ENCODE results near the gene GCGR. TPM values are rescaled to one million over a fixed set of nuclear protein-coding genes. Genes with fewer than 3 reads are reported as not detected.

The GCGR gene
- total RNA-seq, 1 donor = not detected

DNA sequence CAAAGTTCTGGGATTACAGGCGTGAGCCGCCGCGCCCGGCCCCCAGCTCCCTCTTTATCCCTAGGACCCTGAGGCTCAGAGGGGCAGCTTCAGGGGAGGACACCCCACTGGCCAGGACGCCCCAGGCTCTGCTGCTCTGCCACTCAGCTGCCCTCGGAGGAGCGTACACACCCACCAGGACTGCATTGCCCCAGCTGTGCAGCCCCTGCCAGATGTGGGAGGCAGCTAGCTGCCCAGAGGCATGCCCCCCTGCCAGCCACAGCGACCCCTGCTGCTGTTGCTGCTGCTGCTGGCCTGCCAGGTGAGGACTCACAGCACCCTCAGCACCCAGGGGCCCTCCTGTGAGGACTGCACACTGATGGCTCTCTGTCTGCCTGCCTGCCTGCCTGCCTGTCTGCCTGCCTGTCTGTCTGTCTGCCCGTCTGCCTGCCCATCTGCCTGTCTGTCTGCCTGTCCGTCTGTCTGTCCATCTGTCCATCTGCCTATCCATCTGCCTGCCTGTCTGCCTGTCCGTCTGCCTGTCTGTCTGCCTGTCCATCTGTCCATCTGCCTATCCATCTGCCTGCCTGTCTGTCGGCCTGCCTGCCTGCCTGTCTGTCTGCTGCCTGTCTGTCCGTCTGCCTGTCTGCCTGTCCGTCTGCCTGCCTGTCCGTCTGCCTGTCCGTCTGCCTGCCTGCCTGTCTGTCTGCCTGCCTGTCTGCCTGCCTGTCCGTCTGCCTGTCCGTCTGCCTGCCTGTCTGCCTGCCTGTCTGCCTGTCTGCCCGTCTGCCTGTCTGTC lies 5.0 kb downstream of the GCGR start:
- Histone ChIP-seq H3K4me3 (ENCODE audit: low read length) (no peak overlapping the region), H3K27me3 (ENCODE audit: insufficient read depth, low read length) (peaks cover 9% of the 10 kb centered on the region), H3K9me3 (ENCODE audit: low read depth, low read length) (no peaks in the 10 kb centered on the region), H3K4me1 (ENCODE audit: insufficient read depth, low read length) (no peaks in the 10 kb centered on the region)

DNA sequence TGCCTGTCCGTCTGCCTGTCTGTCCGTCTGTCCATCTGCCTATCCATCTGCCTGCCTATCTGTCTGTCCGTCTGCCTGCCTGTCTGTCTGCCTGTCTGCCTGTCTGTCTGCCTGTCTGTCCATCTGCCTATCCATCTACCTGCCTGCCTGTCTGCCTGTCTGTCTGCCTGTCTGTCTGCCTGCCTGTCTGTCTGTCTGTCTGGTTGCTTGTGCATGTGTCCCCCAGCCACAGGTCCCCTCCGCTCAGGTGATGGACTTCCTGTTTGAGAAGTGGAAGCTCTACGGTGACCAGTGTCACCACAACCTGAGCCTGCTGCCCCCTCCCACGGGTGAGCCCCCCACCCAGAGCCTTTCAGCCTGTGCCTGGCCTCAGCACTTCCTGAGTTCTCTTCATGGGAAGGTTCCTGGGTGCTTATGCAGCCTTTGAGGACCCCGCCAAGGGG lies 5.6 kb downstream of the GCGR start:
- H3K27me3 ChIP-seq (ENCODE audit: insufficient read depth, low read length) = peaks cover 9% of the 10 kb centered on the region
- H3K4me1 ChIP-seq (ENCODE audit: insufficient read depth, low read length) = no peaks in the 10 kb centered on the region
- no peaks in the 10 kb centered on the region for H3K9me3 ChIP-seq (ENCODE audit: low read depth, low read length)
- no peak overlapping the region for H3K4me3 ChIP-seq (ENCODE audit: low read length)

DNA sequence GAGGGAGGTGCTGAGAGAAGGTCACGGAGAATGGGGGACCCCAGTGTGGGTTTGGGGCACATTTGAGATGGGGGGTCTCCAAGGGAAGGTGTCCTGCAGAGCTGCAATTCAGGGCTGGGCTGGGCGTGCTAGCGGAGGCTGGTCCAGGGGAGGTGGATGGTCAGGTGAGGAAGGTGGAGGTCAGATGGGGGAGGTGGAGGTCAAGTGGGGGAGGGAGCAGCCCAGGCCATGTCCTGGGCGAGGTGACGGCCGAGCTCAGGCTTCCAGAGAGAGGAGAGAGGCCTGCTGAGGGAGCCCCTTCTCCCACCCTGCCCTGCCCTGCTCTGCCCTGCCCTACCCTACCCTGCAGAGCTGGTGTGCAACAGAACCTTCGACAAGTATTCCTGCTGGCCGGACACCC lies 6.5 kb downstream of the GCGR start:
- H3K4me1 ChIP-seq (ENCODE audit: insufficient read depth, low read length) = no peaks in the 10 kb centered on the region
- H3K27me3 ChIP-seq (ENCODE audit: insufficient read depth, low read length) = peaks cover 5% of the 10 kb centered on the region
- H3K9me3 ChIP-seq (ENCODE audit: low read depth, low read length) = no peaks in the 10 kb centered on the region
- H3K4me3 ChIP-seq (ENCODE audit: low read length) = no peak overlapping the region

DNA sequence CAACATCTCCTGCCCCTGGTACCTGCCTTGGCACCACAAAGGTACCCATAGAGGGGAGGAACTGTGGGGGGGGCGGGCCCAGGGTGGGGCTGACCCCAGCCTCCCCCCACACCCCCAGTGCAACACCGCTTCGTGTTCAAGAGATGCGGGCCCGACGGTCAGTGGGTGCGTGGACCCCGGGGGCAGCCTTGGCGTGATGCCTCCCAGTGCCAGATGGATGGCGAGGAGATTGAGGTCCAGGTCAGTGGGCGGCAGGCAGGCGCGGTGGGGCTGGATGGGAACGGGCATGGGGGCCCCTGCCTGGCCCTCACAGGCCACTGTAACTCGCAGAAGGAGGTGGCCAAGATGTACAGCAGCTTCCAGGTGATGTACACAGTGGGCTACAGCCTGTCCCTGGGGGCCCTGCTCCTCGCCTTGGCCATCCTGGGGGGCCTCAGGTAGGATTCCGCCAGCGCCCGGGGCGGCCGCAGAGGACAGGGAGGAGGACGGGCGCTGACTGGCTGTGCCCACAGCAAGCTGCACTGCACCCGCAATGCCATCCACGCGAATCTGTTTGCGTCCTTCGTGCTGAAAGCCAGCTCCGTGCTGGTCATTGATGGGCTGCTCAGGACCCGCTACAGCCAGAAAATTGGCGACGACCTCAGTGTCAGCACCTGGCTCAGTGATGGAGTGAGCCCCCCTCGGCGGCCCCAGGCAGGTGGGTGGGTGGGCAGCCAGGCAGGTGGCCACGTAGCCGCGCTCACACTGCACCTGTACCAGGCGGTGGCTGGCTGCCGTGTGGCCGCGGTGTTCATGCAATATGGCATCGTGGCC lies 7.1 kb downstream of the GCGR start:
- Histone ChIP-seq H3K4me3 (ENCODE audit: low read length) (no peak overlapping the region), H3K4me1 (ENCODE audit: insufficient read depth, low read length) (no peaks in the 10 kb centered on the region)

DNA sequence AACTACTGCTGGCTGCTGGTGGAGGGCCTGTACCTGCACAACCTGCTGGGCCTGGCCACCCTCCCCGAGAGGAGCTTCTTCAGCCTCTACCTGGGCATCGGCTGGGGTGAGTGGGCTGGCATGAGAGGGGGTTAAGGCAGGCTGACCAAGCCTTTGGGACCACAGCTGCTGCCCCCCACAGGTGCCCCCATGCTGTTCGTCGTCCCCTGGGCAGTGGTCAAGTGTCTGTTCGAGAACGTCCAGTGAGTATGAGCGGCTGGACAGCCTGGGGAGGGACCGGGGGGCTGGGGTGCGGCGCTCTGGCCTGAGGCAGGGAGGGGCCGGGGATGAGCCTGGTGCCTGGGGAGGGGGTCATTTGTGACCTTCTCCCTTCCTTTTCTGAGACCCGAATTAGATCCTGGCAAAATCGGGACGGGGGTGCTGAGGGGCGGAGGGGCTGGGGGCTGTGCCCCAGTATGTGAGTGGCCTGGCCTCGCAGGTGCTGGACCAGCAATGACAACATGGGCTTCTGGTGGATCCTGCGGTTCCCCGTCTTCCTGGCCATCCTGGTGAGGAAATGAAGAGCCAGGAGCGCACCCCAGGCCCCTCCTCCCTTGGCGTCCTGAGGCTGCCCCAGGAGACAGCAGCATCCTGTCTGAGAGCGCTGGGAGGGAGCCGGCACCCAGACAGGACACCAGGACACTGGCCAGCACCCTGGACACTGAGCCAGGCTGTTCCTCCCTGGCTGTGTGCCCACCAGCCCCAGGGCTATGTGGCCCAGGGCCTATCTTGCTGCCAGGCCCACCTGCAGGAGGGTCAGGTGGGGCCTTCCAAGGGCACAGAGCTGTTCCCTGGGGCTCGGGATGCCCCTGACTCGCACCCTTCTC lies 8.0 kb downstream of the GCGR start:
- H3K4me1 ChIP-seq (ENCODE audit: insufficient read depth, low read length) = no peaks in the 10 kb centered on the region
- no peaks in the 10 kb centered on the region for H3K27me3 ChIP-seq (ENCODE audit: insufficient read depth, low read length)
- no peak overlapping the region for H3K4me3 ChIP-seq (ENCODE audit: low read length)
- H3K9me3 ChIP-seq (ENCODE audit: low read depth, low read length) = no peaks in the 10 kb centered on the region

More for the DNA sequence above, 7.1 kb downstream of the GCGR start:
- H3K9me3 ChIP-seq (ENCODE audit: low read depth, low read length) = no peaks in the 10 kb centered on the region
- peaks cover 4% of the 10 kb centered on the region for H3K27me3 ChIP-seq (ENCODE audit: insufficient read depth, low read length)

DNA sequence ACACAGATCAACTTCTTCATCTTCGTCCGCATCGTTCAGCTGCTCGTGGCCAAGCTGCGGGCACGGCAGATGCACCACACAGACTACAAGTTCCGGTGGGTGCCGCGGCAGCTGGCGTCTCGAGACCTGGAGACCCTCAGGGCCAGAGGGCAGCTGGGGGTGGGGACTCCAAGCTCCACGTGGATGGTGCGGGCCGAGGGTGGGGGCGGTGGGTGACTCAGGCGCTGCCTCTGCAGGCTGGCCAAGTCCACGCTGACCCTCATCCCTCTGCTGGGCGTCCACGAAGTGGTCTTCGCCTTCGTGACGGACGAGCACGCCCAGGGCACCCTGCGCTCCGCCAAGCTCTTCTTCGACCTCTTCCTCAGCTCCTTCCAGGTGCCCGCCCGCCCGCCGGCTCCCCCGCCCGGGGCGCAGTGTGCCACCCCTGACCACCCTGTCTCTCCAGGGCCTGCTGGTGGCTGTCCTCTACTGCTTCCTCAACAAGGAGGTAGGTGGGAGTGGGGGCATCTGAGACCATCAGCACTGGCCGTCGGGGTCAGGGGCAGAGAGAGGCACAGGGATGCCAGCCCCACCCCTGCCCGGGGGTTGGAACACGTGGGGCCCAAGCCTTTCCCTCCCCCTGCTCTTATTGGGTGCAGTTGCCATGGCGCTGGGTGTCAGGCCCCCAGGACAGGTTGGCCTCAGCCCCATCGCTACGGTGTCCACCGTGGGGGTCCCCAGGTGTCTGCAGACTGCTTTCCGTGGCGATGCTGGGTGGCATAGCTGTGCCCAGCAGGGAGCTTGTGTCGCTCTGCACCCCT lies 8.8 kb downstream of the GCGR start:
- Histone ChIP-seq H3K27me3 (ENCODE audit: insufficient read depth, low read length) (no peaks in the 10 kb centered on the region), H3K4me3 (ENCODE audit: low read length) (no peak overlapping the region), H3K9me3 (ENCODE audit: low read depth, low read length) (no peaks in the 10 kb centered on the region), H3K4me1 (ENCODE audit: insufficient read depth, low read length) (no peaks in the 10 kb centered on the region)

DNA sequence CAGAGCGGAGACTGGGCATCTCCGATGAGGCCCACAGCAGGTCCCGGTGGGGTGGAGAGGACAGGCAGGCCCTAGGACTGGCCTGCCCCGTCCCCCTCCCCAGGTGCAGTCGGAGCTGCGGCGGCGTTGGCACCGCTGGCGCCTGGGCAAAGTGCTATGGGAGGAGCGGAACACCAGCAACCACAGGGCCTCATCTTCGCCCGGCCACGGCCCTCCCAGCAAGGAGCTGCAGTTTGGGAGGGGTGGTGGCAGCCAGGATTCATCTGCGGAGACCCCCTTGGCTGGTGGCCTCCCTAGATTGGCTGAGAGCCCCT lies 9.4 kb downstream of the GCGR start:
- no peaks in the 10 kb centered on the region for H3K9me3 ChIP-seq (ENCODE audit: low read depth, low read length)
- H3K27me3 ChIP-seq (ENCODE audit: insufficient read depth, low read length) = no peaks in the 10 kb centered on the region
- H3K4me3 ChIP-seq (ENCODE audit: low read length) = no peak overlapping the region
- no peaks in the 10 kb centered on the region for H3K4me1 ChIP-seq (ENCODE audit: insufficient read depth, low read length)

DNA sequence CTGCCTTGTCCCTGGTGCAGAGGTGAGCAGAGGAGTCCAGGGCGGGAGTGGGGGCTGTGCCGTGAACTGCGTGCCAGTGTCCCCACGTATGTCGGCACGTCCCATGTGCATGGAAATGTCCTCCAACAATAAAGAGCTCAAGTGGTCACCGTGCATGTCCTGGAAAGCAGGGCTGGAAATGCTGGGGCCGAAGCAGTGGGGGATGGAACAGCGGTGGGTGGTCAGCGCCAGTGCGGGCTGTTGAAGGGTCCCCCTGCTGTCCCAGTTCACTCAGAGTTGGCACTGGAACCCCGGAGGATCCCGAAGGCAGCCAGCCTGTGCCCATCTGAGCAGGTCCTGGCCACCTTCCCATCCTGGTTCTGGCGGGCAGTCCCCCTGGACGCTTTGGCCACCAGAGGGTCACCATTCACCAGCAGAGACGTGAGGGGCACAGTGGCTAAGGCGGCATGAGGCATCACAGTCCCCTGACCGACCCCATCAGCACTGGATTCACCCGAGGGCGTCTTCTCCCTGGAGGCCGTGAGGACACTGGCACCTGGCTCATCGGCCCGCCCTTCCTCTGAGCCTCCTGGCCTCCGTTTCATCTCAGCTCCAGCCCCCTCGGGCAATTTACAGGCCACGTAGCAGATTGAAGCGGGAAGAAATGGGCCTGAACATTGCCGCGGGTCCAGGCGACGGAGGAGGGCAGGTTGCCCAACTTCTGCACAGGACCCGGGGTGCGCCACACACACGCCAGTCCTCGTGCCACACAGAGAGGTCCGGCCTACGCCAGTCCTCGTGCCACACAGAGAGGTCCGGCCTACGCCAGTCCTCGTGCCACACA lies 10.1 kb downstream of the GCGR start:
- no peaks in the 10 kb centered on the region for H3K4me1 ChIP-seq (ENCODE audit: insufficient read depth, low read length)
- H3K9me3 ChIP-seq (ENCODE audit: low read depth, low read length) = no peaks in the 10 kb centered on the region
- no peak overlapping the region for H3K4me3 ChIP-seq (ENCODE audit: low read length)
- no peaks in the 10 kb centered on the region for H3K27me3 ChIP-seq (ENCODE audit: insufficient read depth, low read length)

DNA sequence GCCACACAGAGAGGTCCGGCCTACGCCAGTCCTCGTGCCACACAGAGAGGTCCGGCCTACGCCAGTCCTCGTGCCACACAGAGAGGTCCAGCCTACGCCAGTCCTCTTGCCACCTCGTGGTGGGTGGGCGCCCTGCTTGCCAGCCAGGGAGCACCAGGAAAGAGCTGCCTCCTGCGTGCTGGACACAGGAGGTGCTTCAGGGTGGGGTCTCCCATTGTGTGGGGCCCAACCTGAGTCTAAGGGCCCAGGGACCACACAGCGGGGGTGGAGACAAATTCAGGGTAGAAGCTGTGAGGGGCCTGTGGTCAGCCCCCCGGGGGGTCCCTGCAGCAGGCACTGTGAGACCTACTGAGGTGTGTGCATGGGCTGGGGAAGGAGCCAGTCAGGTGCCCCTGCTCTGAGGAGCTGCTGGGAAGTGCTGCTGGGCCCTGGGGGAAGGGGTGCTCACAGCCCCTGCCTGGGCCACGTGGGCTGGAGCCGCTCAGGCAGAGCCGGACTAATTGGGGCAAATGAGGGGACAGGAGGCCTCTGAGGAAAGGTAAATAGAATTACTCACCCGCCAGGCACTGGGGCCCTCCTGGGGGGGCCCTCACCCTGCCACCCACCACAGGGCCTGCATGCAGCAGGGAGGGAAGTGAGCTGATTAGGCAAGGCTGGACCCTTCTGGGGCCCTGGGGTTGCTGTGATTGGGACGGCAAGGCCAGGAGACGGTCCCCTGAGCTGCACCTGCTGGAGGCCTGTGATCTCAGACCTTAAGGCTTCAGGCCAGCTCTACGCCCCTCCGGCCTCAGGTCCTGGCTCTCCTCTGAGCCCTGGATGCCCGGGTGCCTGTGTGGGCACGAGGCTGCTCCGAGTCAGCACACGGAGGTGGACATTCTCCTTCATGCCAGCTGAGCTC lies 11.0 kb downstream of the GCGR start:
- no peaks in the 10 kb centered on the region for H3K27me3 ChIP-seq (ENCODE audit: insufficient read depth, low read length)
- H3K9me3 ChIP-seq (ENCODE audit: low read depth, low read length) = no peaks in the 10 kb centered on the region
- no peaks in the 10 kb centered on the region for H3K4me1 ChIP-seq (ENCODE audit: insufficient read depth, low read length)
- no peak overlapping the region for H3K4me3 ChIP-seq (ENCODE audit: low read length)

DNA sequence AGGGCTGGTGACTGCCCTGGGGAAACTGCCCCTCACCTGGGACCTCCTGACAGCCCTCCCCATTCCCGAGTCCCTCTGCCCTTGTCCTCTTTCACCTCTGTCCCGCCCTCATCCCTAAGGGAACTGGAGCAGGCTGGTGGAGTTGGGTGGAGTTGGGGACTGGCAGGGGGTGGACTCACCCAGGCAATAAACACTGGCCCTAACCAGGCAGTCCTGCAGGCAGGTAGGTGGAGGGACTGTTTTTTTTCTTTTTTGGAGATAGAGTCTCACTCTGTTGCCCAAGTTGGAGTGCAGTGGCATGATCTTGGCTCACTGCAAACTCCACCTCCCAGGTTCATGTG lies 11.7 kb downstream of the GCGR start:
- Histone ChIP-seq H3K4me3 (ENCODE audit: low read length) (no peak overlapping the region), H3K27me3 (ENCODE audit: insufficient read depth, low read length) (no peaks in the 10 kb centered on the region), H3K9me3 (ENCODE audit: low read depth, low read length) (no peaks in the 10 kb centered on the region), H3K4me1 (ENCODE audit: insufficient read depth, low read length) (no peaks in the 10 kb centered on the region)

DNA sequence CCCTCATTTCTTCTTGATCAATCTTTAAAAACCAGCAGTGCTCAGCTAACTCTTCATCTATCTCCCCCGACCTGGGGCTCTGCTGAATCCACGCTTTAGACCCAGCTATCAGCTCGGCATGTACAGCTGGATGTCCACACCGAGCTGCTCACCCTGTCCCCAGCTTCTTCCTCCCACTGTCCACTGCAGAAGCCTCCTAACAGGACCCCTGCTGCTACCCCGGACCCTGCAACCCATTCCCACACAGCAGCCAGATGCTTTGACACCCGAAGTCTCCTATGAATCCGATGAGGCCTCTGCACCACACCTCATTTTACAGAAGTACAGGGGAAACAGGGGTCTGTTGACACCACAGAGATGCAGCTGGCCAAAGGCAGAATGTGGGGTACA lies 13.8 kb downstream of the GCGR start:
- Histone ChIP-seq H3K4me3 (ENCODE audit: low read length) (no peak overlapping the region), H3K9me3 (ENCODE audit: low read depth, low read length) (no peaks in the 10 kb centered on the region)

DNA sequence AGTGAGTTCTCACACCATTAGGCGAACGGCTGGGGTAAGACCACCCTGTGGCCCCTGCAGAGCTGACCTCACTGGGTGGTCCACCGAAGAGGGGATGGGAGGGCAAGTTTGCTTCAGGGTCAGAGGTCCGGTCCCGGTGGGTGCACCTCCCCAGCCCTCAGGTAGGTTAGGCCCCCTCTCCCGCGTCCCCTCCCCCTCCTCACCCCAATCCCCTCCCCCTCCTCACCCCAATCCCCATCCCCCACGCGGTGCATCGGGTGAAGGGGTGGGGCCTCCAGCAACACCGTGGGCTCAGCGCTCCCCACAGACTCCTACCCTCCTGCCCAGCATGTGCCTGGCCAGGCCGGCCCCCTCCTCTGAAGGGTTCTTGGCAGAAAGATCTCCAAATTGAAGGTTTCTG lies 15.8 kb downstream of the GCGR start:
- H3K4me3 ChIP-seq (ENCODE audit: low read length) = no peak overlapping the region

More for the DNA sequence above, 13.8 kb downstream of the GCGR start:
- Histone ChIP-seq H3K27me3 (ENCODE audit: insufficient read depth, low read length) (no peaks in the 10 kb centered on the region), H3K4me1 (ENCODE audit: insufficient read depth, low read length) (no peaks in the 10 kb centered on the region)

DNA sequence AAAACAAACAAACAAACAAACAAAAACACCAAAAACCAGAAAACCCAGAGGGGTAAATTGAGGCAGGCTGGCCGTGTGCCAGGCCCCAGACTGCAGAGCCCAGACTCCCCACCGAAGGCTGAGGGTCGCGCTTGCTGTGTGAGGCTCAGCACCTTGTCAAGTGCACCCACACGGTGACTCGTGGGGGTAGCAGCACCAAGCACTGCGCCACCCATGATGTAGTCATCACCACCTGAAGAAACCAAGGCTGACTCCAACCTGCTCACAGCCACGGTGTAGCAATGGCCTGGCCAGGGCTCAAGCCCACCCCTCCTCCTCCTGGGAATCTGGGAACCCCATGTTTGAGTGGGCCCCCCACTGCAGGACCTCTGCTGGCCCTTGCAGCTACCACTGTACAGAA lies 17.2 kb downstream of the GCGR start:
- Histone ChIP-seq H3K9me3 (ENCODE audit: low read depth, low read length) (no peaks in the 10 kb centered on the region), H3K4me3 (ENCODE audit: low read length) (no peak overlapping the region)

More for the DNA sequence above, 15.8 kb downstream of the GCGR start:
- Histone ChIP-seq H3K27me3 (ENCODE audit: insufficient read depth, low read length) (no peaks in the 10 kb centered on the region), H3K4me1 (ENCODE audit: insufficient read depth, low read length) (no peaks in the 10 kb centered on the region), H3K9me3 (ENCODE audit: low read depth, low read length) (no peaks in the 10 kb centered on the region)

More for the DNA sequence above, 17.2 kb downstream of the GCGR start:
- Histone ChIP-seq H3K4me1 (ENCODE audit: insufficient read depth, low read length) (no peaks in the 10 kb centered on the region), H3K27me3 (ENCODE audit: insufficient read depth, low read length) (no peaks in the 10 kb centered on the region)
